Inflammatory macrophage (primary cell): ENCODE measurements around the gene CLP1.

ENCODE experiments used
- DNase-seq, 2 donors: peaks; one replicate each; pipeline ENCODE4 v3.0.0-alpha.2; 2020 to 2022
- total RNA-seq, 18 experiments: gene quantifications; one replicate each; lab custom pipeline; 2026; ENCODE audit warnings: mixed read lengths in 6 of 18, inconsistent platforms in 2 of 18; lab: John Stamatoyannopoulos, UW

The CLP1 gene
- 6.0 to 25.0 (median 19.5) reads per million in 18 experiments for total RNA-seq

GRCh38 chr11:57657194-57658022, at the start of gene CLP1:
TSS of gene CLP1 (plus strand) at chr11:57657762. CDS start at chr11:57659477, 1,715 bp downstream.
- peak; percentile 99 to 100 for DNase-seq

DNA sequence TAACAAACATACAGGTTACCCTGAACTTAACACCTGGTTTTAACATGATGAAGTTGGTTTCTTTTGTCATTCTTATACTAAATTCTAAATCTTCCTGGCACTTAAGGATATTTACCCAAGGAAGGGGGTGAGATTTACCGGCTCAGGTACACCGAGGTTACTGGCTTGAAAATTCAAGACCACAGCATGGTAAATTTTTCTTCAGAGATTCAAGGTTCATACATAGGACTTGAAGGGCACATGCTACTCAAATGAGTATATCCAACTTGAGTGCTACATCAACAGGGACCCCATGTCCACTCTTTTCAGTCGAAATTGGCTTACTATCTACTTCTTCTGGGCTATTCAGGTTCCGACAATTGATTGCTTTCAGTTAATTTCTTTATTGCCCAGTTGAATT, 47.4 kb upstream of the CLP1 start:
- no peak for DNase-seq

- no peak for DNase-seq
Observed at GRCh38 chr11:57614234-57614772, 43.3 kb upstream of the CLP1 start.

GRCh38 chr11:57615308-57615707, 42.3 kb upstream of the CLP1 start:
- no peak for DNase-seq

DNA sequence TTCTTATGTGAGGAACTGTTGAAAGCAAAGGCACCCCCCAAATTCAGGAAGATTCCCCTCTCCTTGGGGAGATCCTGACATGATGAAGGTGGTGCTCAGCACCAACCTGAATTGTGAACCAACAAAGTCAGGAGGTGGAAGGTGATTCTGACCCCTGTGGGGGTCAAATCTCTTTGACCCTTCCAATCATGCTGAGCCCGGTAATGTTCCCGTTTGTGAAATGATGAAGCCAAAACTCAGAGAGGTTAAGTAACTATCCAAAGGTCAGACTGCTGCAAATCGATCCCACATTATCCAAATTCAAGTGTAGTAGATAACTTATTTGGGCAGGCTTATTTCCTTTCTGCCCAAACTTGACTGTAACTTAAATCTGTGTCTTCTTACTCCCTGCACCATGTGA, 41.0 kb upstream of the CLP1 start:
- no peak for DNase-seq

DNA sequence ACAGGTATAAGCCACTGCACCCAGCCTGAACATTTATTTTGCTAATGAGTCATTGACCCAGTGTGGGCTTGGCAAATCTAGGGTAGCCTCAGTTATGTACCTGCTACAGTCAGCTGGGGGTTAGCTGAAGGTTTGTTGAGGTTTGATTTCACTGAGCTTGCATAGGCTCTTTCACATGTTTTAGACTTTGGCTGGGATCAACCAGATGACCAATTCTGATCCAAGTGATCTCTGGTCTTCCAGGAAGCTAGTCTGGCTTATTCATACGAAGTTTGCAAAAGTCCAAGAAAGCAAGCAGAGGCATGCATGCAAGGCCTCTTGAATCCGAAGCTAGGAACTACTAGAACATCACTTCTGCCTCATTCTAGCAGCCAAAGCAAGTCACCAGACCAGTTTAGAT, 39.1 kb upstream of the CLP1 start:
- DNase-seq, result no peak

- no peak for DNase-seq
Observed at GRCh38 chr11:57619331-57619730, 38.2 kb upstream of the CLP1 start.

GRCh38 chr11:57620467-57620866, 37.1 kb upstream of the CLP1 start:
- no peak for DNase-seq

- DNase-seq, result no peak
Observed at GRCh38 chr11:57622263-57622662, 35.3 kb upstream of the CLP1 start.

DNA sequence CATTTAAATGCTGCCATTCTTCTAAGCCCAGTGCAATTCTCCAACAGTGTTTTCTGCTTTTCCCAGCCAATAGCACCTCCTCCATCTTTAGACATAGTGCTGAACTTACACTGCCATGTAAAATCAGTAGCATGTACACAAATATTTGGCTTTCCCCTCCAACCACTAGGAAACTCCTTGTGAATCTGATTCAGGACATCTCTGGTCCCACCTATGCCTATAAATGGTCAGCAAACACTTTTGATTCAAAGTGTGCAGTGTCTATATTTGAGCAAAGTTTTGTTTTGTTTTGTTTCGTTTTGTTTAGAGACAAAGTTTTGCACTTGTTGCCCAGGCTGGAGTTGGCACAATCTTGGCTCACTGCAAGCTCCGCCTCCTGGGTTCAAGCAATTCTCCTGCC, 32.7 kb upstream of the CLP1 start:
- no peak for DNase-seq

GRCh38 chr11:57626895-57627294, 30.7 kb upstream of the CLP1 start:
- no peak for DNase-seq

DNA sequence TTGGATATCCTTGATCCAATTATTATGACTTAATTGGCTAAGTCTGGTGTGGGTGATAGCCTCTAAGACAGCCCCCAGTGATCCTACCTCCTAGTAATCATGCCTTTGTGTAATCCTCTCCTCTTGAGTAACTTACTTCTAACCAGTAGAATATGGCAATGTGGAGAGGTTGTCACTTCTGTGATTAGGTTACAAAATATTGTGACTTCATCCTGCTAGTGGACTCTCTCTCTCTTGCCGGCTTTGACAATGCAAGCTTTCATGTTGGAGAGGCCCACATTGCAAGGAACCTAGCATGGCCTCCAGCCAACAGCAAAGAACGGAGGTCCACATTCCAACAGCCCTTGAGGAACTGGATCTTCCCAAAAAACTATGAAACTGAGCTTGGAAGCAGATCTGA, 27.4 kb upstream of the CLP1 start:
- DNase-seq, result peak in 1 of 2 donors; percentile 15

DNA sequence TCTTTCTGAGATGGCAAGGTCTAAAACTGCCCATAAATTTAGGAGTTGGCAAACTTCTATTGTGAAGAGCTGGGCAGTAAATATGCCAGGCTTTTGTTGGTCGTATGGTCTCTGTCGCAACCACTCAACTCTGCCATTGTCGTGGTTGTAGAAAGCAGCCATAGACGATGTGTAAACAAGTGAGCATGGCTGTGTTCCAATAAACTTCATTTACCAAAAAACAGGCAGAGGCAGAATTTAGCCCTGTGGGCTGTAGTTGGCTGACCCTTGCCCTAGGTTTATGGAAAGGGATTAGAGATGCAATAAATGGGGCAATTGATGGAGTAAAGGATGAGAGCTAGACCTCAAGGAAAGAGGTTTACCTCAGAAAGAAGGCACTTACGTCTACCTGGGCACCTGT, 25.4 kb upstream of the CLP1 start:
- DNase-seq, result no peak

DNA sequence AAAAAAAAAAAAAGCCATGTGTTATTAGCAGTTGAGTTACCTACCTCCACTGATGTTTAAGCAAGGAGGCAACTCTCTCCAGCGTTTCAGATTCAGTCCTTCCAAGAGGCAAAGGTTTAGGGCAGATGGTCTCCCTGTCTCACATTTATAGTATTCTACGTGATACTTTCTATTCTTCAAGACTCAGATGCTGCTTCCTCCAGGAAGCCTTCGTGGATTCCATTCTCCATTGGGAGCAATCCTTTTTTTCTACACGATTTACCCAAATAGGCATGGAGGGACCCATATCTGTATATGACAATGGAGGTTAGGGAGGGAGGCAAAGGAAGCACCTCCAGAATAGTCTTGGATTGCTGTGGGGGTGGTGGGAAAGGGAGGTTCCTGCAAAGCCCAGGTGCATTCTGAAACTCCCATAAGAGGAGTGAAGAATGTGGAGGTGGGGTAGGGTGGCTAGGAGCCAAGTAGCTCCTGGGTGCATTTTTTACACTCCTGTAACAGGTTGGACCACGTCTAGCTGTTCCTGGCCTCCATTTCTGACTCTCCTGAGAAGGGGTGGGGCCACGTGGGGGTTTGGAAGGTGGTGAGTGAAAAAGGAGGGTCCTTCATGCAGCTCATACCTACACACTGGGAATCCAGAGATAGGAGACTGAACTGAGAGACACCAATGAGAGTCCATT, 24.0 kb upstream of the CLP1 start:
- DNase-seq, result no peak

GRCh38 chr11:57634311-57634710, 23.3 kb upstream of the CLP1 start:
- no peak for DNase-seq

- DNase-seq, result no peak
Observed at GRCh38 chr11:57635246-57635645, 22.3 kb upstream of the CLP1 start.

GRCh38 chr11:57637626-57638004, 19.9 kb upstream of the CLP1 start:
- no peak for DNase-seq

GRCh38 chr11:57638005-57638781, 19.4 kb upstream of the CLP1 start:
- no peak for DNase-seq

GRCh38 chr11:57638811-57639320, 18.7 kb upstream of the CLP1 start:
- DNase-seq, result no peak

DNA sequence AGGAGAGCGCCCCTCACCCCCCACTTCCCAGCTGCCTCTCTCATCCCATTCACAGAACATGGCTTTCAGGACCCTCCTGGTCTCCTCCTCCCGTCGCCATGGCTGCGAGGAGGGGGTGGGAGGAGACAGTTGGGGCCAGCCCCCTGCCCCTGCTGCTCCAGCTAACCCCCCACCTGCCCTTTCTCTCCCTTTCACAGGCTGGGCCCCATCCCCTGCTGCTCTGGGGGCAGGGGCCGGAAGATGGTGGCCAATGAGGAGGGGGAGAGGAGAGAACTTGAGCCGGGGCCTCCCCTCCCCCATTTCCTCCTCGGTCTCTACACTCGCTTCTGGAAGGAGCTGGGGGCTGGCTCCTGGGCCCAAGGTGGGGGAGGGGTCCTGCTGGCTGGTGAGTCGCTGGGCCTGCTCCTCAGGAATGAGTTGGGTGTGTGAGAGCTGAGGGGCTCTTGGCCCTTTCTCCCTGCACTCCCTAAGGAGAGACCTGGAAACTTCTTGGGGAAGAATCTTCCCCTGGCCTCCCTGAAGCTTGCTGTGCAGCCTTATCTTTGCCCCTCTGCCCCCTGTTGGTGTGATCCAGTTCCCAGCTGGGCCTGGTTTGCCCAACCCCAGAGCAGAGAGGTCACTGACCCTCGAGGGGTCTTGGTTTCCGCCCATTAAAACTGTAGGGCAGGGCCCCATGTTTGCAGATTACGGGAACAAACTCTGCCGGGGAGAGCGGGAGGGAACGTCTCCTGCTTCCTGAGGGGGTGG, 18.1 kb upstream of the CLP1 start:
- no peak for DNase-seq

DNA sequence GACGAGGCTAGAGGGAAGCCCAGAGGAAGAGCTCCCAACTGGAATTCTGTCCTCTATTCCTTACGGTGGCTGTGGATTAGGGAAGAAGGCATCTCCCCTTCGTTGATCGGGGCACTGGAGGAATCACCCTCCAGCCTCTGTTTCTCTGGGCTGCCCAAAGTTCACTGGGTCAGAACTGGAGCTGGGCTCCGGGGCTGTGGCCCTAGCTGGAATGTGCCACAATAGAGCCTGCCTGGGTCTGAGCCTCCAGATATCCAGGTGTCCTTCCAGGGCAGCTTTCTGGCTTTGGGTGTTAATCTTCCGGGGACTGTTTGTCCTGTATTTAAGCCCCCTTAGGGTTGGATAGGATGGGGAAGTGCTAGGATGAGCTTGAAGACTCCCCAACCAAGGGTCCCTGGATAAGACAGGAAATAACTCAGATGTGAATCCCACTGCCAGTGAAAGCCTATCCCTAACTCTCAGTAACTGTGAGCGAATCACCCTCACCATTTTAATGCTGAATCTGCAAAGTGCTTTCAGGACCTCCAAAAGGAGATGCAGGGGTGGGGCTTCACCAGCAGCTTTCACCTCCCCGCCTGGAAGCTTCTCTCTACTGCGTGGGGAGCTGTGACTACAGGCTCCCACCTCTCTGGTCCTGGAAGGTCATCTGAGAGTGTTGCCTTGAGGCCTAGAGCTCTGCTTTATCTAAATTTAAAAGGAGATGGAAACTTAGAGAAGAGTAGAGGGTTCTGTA, 17.3 kb upstream of the CLP1 start:
- DNase-seq, result no peak
